Naive thymus-derived CD4-positive, alpha-beta T cell (primary cell): ENCODE data around the gene CLIC4. TPM values are rescaled to one million over a fixed set of nuclear protein-coding genes. Genes with fewer than 3 reads are reported as not detected.

Experiments
- ATAC-seq: fragments of 150-1000 bp; cut with Tn5 transposase; 2 replicates; pipeline ENCODE4 v1.10.0; 2021; ENCODE audit warnings: mild to moderate bottlenecking, moderate library complexity
- CTCF ChIA-PET: fragments of 350-600 bp; sonication (Branson Sonifier 250); formaldehyde crosslinking; loops from one replicate; lab custom pipeline; 2021; ENCODE audit warnings: antibody characterized with exemption; lab: Charles Lee
- POLR2A ChIA-PET: fragments of 350-600 bp; sonication (Branson Sonifier 250); formaldehyde crosslinking; loops from one replicate; lab custom pipeline; 2021; ENCODE audit warnings: antibody characterized with exemption, inconsistent platforms; lab: Charles Lee
- DNase-seq, 9 donors: peaks; one replicate each; pipeline versions ENCODE4 v3.0.0 to v3.0.0-alpha.2; 2020 to 2022; ENCODE audit warnings: mixed read lengths in 1 of 9
- H3K27ac ChIP-seq: one replicate; pipeline ENCODE4 v1.7.0; 2013; ENCODE audit warnings: mild to moderate bottlenecking, low read depth, low read length, moderate library complexity
- H3K27me3 ChIP-seq, 2 donors: one replicate each; pipeline ENCODE4 v1.7.0; 2013; ENCODE audit warnings: low read length in 2 of 2, mild to moderate bottlenecking in 2 of 2, moderate library complexity in 2 of 2; ENCODE audit not compliant: control insufficient read depth in 2 of 2, insufficient read depth in 2 of 2
- H3K36me3 ChIP-seq, 3 experiments: 1 replicate in 2 of 3; 2 replicates in 1 of 3; pipeline ENCODE4 v1.7.0; 2013; ENCODE audit warnings: low read length in 3 of 3, mild to moderate bottlenecking in 3 of 3, moderate library complexity in 1 of 3; ENCODE audit not compliant: insufficient read depth in 3 of 3, control insufficient read depth in 2 of 3
- H3K4me1 ChIP-seq, 2 donors: one replicate each; pipeline ENCODE4 v1.7.0; 2013; ENCODE audit warnings: low read length in 2 of 2, mild to moderate bottlenecking in 2 of 2, moderate library complexity in 1 of 2; ENCODE audit not compliant: control insufficient read depth in 2 of 2, insufficient read depth in 2 of 2
- H3K4me3 ChIP-seq: 2 replicates; pipeline ENCODE4 v1.7.0; 2013; ENCODE audit warnings: mild to moderate bottlenecking, low read length
- H3K9me3 ChIP-seq, 3 experiments: 1 replicate in 2 of 3; 2 replicates in 1 of 3; pipeline ENCODE4 v1.7.0; 2013; ENCODE audit warnings: low read length in 3 of 3; ENCODE audit not compliant: control insufficient read depth in 2 of 3
- H3K27ac Mint-ChIP-seq, 9 donors: one replicate each; pipeline ENCODE4 v1.8.0; 2020 to 2022; ENCODE audit warnings: mixed read lengths in 9 of 9, mild to moderate bottlenecking in 8 of 9, moderate library complexity in 5 of 9, inconsistent platforms in 2 of 9
- H3K27me3 Mint-ChIP-seq, 5 donors: one replicate each; pipeline ENCODE4 v1.8.0; 2021 to 2022; ENCODE audit warnings: mixed read lengths in 5 of 5, mild to moderate bottlenecking in 1 of 5
- H3K36me3 Mint-ChIP-seq, 5 donors: one replicate each; pipeline ENCODE4 v1.8.0; 2020 to 2022; ENCODE audit warnings: mixed read lengths in 5 of 5, mild to moderate bottlenecking in 3 of 5, inconsistent platforms in 1 of 5
- H3K4me1 Mint-ChIP-seq, 7 donors: one replicate each; pipeline ENCODE4 v1.8.0; 2020 to 2022; ENCODE audit warnings: mixed read lengths in 7 of 7, mild to moderate bottlenecking in 3 of 7, inconsistent platforms in 1 of 7
- H3K4me3 Mint-ChIP-seq, 10 donors: one replicate each; pipeline ENCODE4 v1.8.0; 2020 to 2022; ENCODE audit warnings: mild to moderate bottlenecking in 10 of 10, mixed read lengths in 10 of 10, moderate library complexity in 6 of 10, inconsistent platforms in 2 of 10
- H3K9me3 Mint-ChIP-seq, 11 donors: one replicate each; pipeline ENCODE4 v1.8.0; 2020 to 2022; ENCODE audit warnings: mixed read lengths in 11 of 11, mild to moderate bottlenecking in 4 of 11, inconsistent platforms in 1 of 11, moderate library complexity in 1 of 11
- intact Hi-C, 2 donors: fragments of 100-400 bp; cut with micrococcal nuclease; formaldehyde crosslinking; loops; one replicate each; pipeline ENCODE4 v1.15.1; 2023
- polyA plus RNA-seq, 2 donors: library from polyadenylated mRNA; unstranded; fragments of 300-500 nt; fragmentation: Illumina TruSeq; gene quantifications; one replicate each; pipeline ENCODE4 v1.2.3, GENCODE V29; 2021
- total RNA-seq, 6 experiments: library from RNA in 5 of 6; stranded (reverse) in 5 of 6; gene quantifications; 1 replicate in 5 of 6; 2 replicates in 1 of 6; pipeline ENCODE4 v1.2.3 and lab custom pipeline; 2021 to 2026

The CLIC4 gene
- total and polyA plus RNA-seq, 7 experiments from 2014 or later, result 0.54 to 16.8 (median 1.7) TPM

DNA sequence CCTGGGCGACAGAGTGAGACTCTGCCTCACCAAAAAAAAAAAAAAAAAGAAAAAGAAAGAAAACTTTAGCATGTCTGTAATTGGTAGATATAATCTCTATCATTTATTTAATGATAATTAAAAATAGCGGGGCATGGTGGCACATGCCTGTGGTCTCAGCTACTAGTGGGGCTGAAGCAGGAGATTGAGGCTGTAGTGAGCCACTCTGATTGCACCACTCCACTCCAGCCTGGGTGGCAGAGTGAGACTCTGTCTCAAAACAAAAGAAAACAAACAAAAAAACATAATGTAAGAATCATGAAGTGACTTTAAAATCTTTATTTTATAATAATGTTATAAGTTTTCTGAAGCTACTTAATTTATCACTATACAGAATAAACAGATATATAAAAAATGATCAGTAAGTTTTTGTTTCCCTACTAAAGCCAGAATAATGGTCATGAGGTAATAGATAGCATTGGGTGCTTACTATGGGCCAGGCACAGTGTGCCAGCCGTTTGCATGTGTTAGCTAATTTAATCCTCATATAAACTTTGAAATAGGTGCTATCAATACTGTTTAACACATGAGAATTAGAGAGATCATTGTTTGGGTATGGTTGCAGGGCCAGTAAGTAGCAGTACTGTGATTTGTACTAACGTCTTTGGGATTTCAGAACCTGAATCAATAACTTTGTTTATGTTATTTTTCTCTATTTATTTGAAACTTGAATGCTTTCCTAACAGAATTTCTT is 23.8 kb downstream of the CLIC4 start:
- H3K27ac Mint-ChIP-seq, result no peak overlapping the region
- ChIA-PET POLR2A (no interaction called here), CTCF (interaction anchor here (1.2 kb wide), 1 partner anchor 80 kb away, joined by 3 read pairs; no protein-coding TSS in a partner anchor)
- ATAC-seq (no peak), DNase-seq (no peak)
- H3K27ac ChIP-seq, result no peak overlapping the region
- no peaks in the 10 kb centered on the region for H3K36me3 Mint-ChIP-seq
- no peaks in the 10 kb centered on the region for H3K4me1 ChIP-seq
- peaks cover 0 to 1% (median 0%) of the 10 kb centered on the region in 11 donors for H3K9me3 Mint-ChIP-seq
- no peaks in the 10 kb centered on the region for H3K27me3 Mint-ChIP-seq
- no peaks in the 10 kb centered on the region for H3K27me3 ChIP-seq
- no peaks in the 10 kb centered on the region for H3K9me3 ChIP-seq
- H3K4me3 Mint-ChIP-seq, result no peak overlapping the region
- H3K4me1 Mint-ChIP-seq, result peaks cover 0 to 20% (median 2%) of the 10 kb centered on the region in 7 donors
- intact Hi-C loops, result no loop called here
- H3K36me3 ChIP-seq, result no peaks in the 10 kb centered on the region
- no peak overlapping the region for H3K4me3 ChIP-seq

GRCh38 chr1:24769656-24770651 is 24.7 kb downstream of the CLIC4 start:
- H3K36me3 Mint-ChIP-seq, result no peaks in the 10 kb centered on the region
- ATAC-seq, result no peak
- DNase-seq, result no peak
- H3K9me3 ChIP-seq, result no peaks in the 10 kb centered on the region
- H3K27ac Mint-ChIP-seq, result no peak overlapping the region
- H3K27me3 ChIP-seq, result no peaks in the 10 kb centered on the region
- H3K4me1 ChIP-seq, result no peaks in the 10 kb centered on the region
- POLR2A ChIA-PET, result no interaction called here
- peaks cover 0 to under 1% (median 0%) of the 10 kb centered on the region in 5 donors for H3K27me3 Mint-ChIP-seq
- H3K9me3 Mint-ChIP-seq, result peaks cover 0 to 1% (median 0%) of the 10 kb centered on the region in 11 donors
- intact Hi-C loops, result no loop called here
- no peak overlapping the region for H3K27ac ChIP-seq
- H3K4me3 ChIP-seq, result no peak overlapping the region
- H3K36me3 ChIP-seq, result no peaks in the 10 kb centered on the region
- CTCF ChIA-PET, result interaction anchor here (1.2 kb wide), 1 partner anchor 81 kb away, joined by 3 read pairs; no protein-coding TSS in a partner anchor
- peaks cover 0 to 20% (median 2%) of the 10 kb centered on the region in 7 donors for H3K4me1 Mint-ChIP-seq
- no peak overlapping the region for H3K4me3 Mint-ChIP-seq

- H3K27ac ChIP-seq, result no peak overlapping the region
- Mint-ChIP-seq H3K27ac (no peak overlapping the region), H3K36me3 (no peaks in the 10 kb centered on the region), H3K4me3 (peak overlapping the region in 1 of 10 donors; percentile 19), H3K4me1 (peaks cover 0 to 20% (median 2%) of the 10 kb centered on the region in 7 donors), H3K27me3 (peaks cover 0 to 6% (median 0%) of the 10 kb centered on the region in 5 donors), H3K9me3 (peaks cover 0 to 1% (median 0%) of the 10 kb centered on the region in 11 donors)
- H3K36me3 ChIP-seq, result no peaks in the 10 kb centered on the region
- no peak for DNase-seq
- ChIA-PET CTCF (interaction anchor here (1.1 kb wide), 1 partner anchor 9 kb away, joined by 3 read pairs; no protein-coding TSS in a partner anchor), POLR2A (no interaction called here)
- H3K4me1 ChIP-seq, result no peaks in the 10 kb centered on the region
- no peaks in the 10 kb centered on the region for H3K27me3 ChIP-seq
- intact Hi-C loops, result no loop called here
- no peaks in the 10 kb centered on the region for H3K9me3 ChIP-seq
- no peak overlapping the region for H3K4me3 ChIP-seq
- ATAC-seq, result no peak
Measured at GRCh38 chr1:24770881-24771280, 25.6 kb downstream of the CLIC4 start.

- POLR2A ChIA-PET, result interaction anchor here (0.6 kb wide), 1 partner anchor 31 kb away, joined by 4 read pairs; no protein-coding TSS in a partner anchor
- no peak overlapping the region for H3K27ac Mint-ChIP-seq
- no peaks in the 10 kb centered on the region for H3K4me1 ChIP-seq
- DNase-seq, result no peak
- no peaks in the 10 kb centered on the region for H3K36me3 ChIP-seq
- no peak overlapping the region for H3K4me3 Mint-ChIP-seq
- no peak for ATAC-seq
- H3K27me3 Mint-ChIP-seq, result peaks cover 0 to 6% (median 0%) of the 10 kb centered on the region in 5 donors
- no peaks in the 10 kb centered on the region for H3K36me3 Mint-ChIP-seq
- H3K4me3 ChIP-seq, result no peak overlapping the region
- intact Hi-C loops, result no loop called here
- no peak overlapping the region for H3K27ac ChIP-seq
- CTCF ChIA-PET, result interaction anchor here (1.1 kb wide), 1 partner anchor 10 kb away, joined by 3 read pairs; no protein-coding TSS in a partner anchor
- H3K9me3 ChIP-seq, result no peaks in the 10 kb centered on the region
- no peaks in the 10 kb centered on the region for H3K27me3 ChIP-seq
- H3K4me1 Mint-ChIP-seq, result peaks cover 0 to 20% (median 2%) of the 10 kb centered on the region in 7 donors
- peaks cover 0 to 1% (median 0%) of the 10 kb centered on the region in 11 donors for H3K9me3 Mint-ChIP-seq
Measured at GRCh38 chr1:24771574-24771973, 26.3 kb downstream of the CLIC4 start.

DNA sequence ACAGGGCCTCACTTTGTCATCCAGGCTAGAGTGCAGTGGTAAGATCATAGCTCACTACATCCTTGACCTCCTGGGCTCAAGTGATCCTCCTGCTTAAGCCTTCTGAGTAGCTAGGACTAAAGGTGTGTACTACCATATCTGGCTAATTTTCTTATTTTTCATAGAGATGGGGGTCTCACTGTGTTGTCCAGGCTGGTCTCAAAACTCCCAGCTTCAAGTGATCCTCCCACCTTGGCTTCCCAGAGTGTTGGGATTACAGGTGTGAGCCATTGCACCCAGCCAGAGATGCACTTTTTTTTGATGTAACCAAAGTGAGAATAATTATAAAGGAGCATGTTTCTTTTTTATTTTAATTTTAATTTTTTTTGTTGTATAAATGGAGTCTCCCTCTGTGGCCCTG is 28.4 kb downstream of the CLIC4 start:
- ChIA-PET CTCF (no interaction called here), POLR2A (no interaction called here)
- Mint-ChIP-seq H3K27me3 (peaks cover 0 to 6% (median 0%) of the 10 kb centered on the region in 5 donors), H3K36me3 (no peaks in the 10 kb centered on the region), H3K4me3 (no peak overlapping the region), H3K4me1 (peaks cover 0 to 20% (median 2%) of the 10 kb centered on the region in 7 donors), H3K27ac (no peak overlapping the region), H3K9me3 (peaks cover 0 to 1% (median 0%) of the 10 kb centered on the region in 11 donors)
- Histone ChIP-seq H3K4me3 (no peak overlapping the region), H3K4me1 (no peaks in the 10 kb centered on the region), H3K27ac (no peak overlapping the region), H3K9me3 (no peaks in the 10 kb centered on the region), H3K27me3 (no peaks in the 10 kb centered on the region), H3K36me3 (no peaks in the 10 kb centered on the region)
- ATAC-seq (no peak), DNase-seq (no peak)
- intact Hi-C loops, result no loop called here

DNA sequence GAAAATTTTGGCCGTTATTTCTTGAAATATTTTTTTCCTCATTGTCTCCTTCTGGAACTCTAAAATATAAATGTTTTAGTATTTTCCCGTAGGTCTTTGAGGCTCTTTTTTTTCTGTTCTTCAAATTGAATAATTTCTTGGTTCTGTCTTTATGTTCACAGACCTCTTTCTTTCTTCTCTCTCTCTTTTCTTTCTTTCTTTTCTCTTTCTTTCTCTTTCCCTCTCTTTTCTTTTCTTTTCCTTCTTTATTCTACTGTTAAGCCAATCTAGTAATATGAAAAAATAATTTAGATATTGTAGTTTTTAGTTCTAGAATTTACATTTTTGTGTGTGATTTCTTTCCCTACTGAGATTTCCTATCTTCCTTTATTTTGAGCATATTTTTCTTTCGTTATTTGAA is 30.1 kb downstream of the CLIC4 start:
- no peak overlapping the region for H3K4me3 Mint-ChIP-seq
- no peaks in the 10 kb centered on the region for H3K27me3 ChIP-seq
- no peak overlapping the region for H3K27ac Mint-ChIP-seq
- H3K9me3 Mint-ChIP-seq, result peaks cover 0 to 1% (median 0%) of the 10 kb centered on the region in 11 donors
- peaks cover 0 to 11% (median 2%) of the 10 kb centered on the region in 7 donors for H3K4me1 Mint-ChIP-seq
- DNase-seq (no peak), ATAC-seq (no peak)
- no peaks in the 10 kb centered on the region for H3K9me3 ChIP-seq
- CTCF ChIA-PET, result interaction anchor here (0.7 kb wide), 1 partner anchor 388 kb away, joined by 5 read pairs; no protein-coding TSS in a partner anchor
- intact Hi-C loops, result no loop called here
- POLR2A ChIA-PET, result no interaction called here
- H3K4me1 ChIP-seq, result no peaks in the 10 kb centered on the region
- H3K36me3 ChIP-seq, result no peaks in the 10 kb centered on the region
- H3K27ac ChIP-seq, result no peak overlapping the region
- H3K4me3 ChIP-seq, result no peak overlapping the region
- peaks cover 0 to 6% (median 0%) of the 10 kb centered on the region in 5 donors for H3K27me3 Mint-ChIP-seq
- no peaks in the 10 kb centered on the region for H3K36me3 Mint-ChIP-seq
